OCI-LY7 (cell line): ENCODE measurements around the gene ITGAD. TPM values are rescaled to one million over a fixed set of nuclear protein-coding genes. Genes with fewer than 3 reads are reported as not detected.

Experiments
- BruUV-seq: library from RNA; stranded (reverse); fragments of 400-500 nt; replicated peaks from 2 replicates; lab custom pipeline; 2021; lab: Mats Ljungman, UMichigan
- CTCF ChIA-PET: fragments of 300-600 bp; sonication (Branson Sonifier 250); formaldehyde crosslinking; loops from one replicate; lab custom pipeline; 2022; ENCODE audit warnings: antibody characterized with exemption; ENCODE audit not compliant: unreplicated experiment; lab: Charles Lee
- POLR2A ChIA-PET: fragments of 300-600 bp; sonication (Branson Sonifier 250); formaldehyde crosslinking; loops from one replicate; lab custom pipeline; 2022; ENCODE audit warnings: antibody characterized with exemption; lab: Charles Lee
- DNase-seq: peaks from one replicate; pipeline ENCODE4 v3.0.0-alpha.2; 2015; ENCODE audit warnings: low spot score
- H2AFZ ChIP-seq: fragments of 200-600 bp; sonication (generic), shearing (Covaris generic); 2 replicates; pipeline ENCODE4 v1.6.1; 2014; ENCODE audit warnings: mild to moderate bottlenecking, antibody characterized with exemption, low read length, moderate library complexity
- H3K27ac ChIP-seq: fragments of 200-600 bp; sonication (generic); 2 replicates; pipeline ENCODE4 v1.5.1; 2014; ENCODE audit warnings: mixed run types, low read depth, mild to moderate bottlenecking, moderate library complexity, low read length, inconsistent platforms; ENCODE audit not compliant: poor library complexity, severe bottlenecking
- H3K36me3 ChIP-seq: fragments of 200-600 bp; sonication (generic); 2 replicates; pipeline ENCODE4 v1.6.1; 2014; ENCODE audit warnings: mild to moderate bottlenecking, antibody characterized with exemption, low read length, moderate library complexity, mixed read lengths; ENCODE audit not compliant: insufficient read depth
- H3K4me1 ChIP-seq: fragments of 200-600 bp; sonication (generic); 2 replicates; pipeline ENCODE4 v1.5.1; 2014; ENCODE audit warnings: mild to moderate bottlenecking, low read length; ENCODE audit not compliant: insufficient read depth, poor library complexity, severe bottlenecking
- H3K4me2 ChIP-seq: fragments of 200-600 bp; sonication (generic); 2 replicates; pipeline ENCODE4 v1.6.1; 2014; ENCODE audit warnings: mild to moderate bottlenecking, low read length
- H3K4me3 ChIP-seq: fragments of 200-600 bp; sonication (generic); 2 replicates; pipeline ENCODE4 v1.5.1; 2014; ENCODE audit warnings: mild to moderate bottlenecking, low read depth, low read length; ENCODE audit not compliant: poor library complexity, severe bottlenecking
- H3K79me2 ChIP-seq: fragments of 200-600 bp; sonication (generic); 2 replicates; pipeline ENCODE4 v1.6.1; 2016; ENCODE audit warnings: low read depth, mild to moderate bottlenecking, low read length, moderate library complexity, mixed read lengths; ENCODE audit not compliant: insufficient read depth
- H3K9me2 ChIP-seq: fragments of 200-600 bp; sonication (generic); 2 replicates; pipeline ENCODE4 v1.6.1; 2016; ENCODE audit warnings: mild to moderate bottlenecking, low read length, mixed read lengths; ENCODE audit not compliant: insufficient read depth
- H3K9me3 ChIP-seq: fragments of 200-600 bp; sonication (generic); 2 replicates; pipeline ENCODE4 v1.6.1; 2014; ENCODE audit warnings: mild to moderate bottlenecking, mixed run types, low read length, mixed read lengths
- H4K20me1 ChIP-seq: fragments of 200-600 bp; sonication (generic); 2 replicates; pipeline ENCODE4 v1.6.1; 2014; ENCODE audit warnings: mild to moderate bottlenecking, antibody characterized with exemption, low read length, moderate library complexity, mixed read lengths; ENCODE audit not compliant: insufficient read depth
- CTCF ChIP-seq: fragments of 200-600 bp; sonication (generic); conservative IDR thresholded peaks from 2 replicates; pipeline ENCODE4 v1.5.1; 2014; ENCODE audit warnings: mild to moderate bottlenecking, antibody characterized with exemption, low read length, moderate library complexity, mixed read lengths
- EZH2phosphoT487 ChIP-seq: fragments of 200-600 bp; sonication (generic); IDR thresholded peaks from 2 replicates; pipeline ENCODE4 v1.6.1; 2018; ENCODE audit warnings: low read depth, borderline replicate concordance, mild to moderate bottlenecking, mixed run types, antibody characterized with exemption, low read length, moderate library complexity, mixed read lengths
- intact Hi-C: fragments of 100-400 bp; cut with micrococcal nuclease; formaldehyde crosslinking; loops from one replicate; pipeline ENCODE4 v1.10.0; 2022; ENCODE audit not compliant: unreplicated experiment
- total RNA-seq, 2 experiments: library from RNA; depleted of rRNA in 1 of 2; stranded (reverse); fragments of >200 nt in 1 of 2; shearing (Covaris generic) in 1 of 2; gene quantifications; 2 replicates each; pipeline ENCODE4 v1.2.3, GENCODE V29; 2014 to 2022

The ITGAD gene
- total RNA-seq, 2 experiments from 2014 or later: not detected

GRCh38 chr16:31451201-31451600, 58.1 kb downstream of the ITGAD start:
- POLR2A ChIA-PET: no interaction called here
- TF ChIP-seq CTCF (no peak), EZH2phosphoT487 (no peak)
- CTCF ChIA-PET: no interaction called here
- H3K9me2 ChIP-seq: no peaks in the 10 kb centered on the region
- H3K4me3 ChIP-seq: no peak overlapping the region
- peaks cover 7% of the 10 kb centered on the region; the same call in 1 of the 2 replicates for H3K79me2 ChIP-seq
- intact Hi-C loops: loop anchor here (10.0 kb wide), 1 partner anchor 336 kb away; the partner anchor contains the start of gene KAT8
- H3K9me3 ChIP-seq: no peaks in the 10 kb centered on the region
- no peak overlapping the region for H2AFZ ChIP-seq
- peaks cover 6% of the 10 kb centered on the region; the same call in 1 of the 2 replicates for H3K36me3 ChIP-seq
- H3K4me2 ChIP-seq: no peak overlapping the region
- H3K4me1 ChIP-seq: peaks cover 12% of the 10 kb centered on the region
- peaks cover 8% of the 10 kb centered on the region for H4K20me1 ChIP-seq
- no peak overlapping the region for H3K27ac ChIP-seq
- no TSS peak for BruUV-seq
- DNase-seq: no peak

GRCh38 chr16:31451681-31452351, 58.7 kb downstream of the ITGAD start:
- Histone ChIP-seq H3K4me2 (no peak overlapping the region), H3K4me1 (peaks cover 16% of the 10 kb centered on the region), H3K36me3 (peaks cover 9% of the 10 kb centered on the region; the same call in 1 of the 2 replicates), H3K9me3 (no peaks in the 10 kb centered on the region), H2AFZ (no peak overlapping the region), H3K79me2 (peaks cover 12% of the 10 kb centered on the region; the same call in 1 of the 2 replicates), H3K9me2 (no peaks in the 10 kb centered on the region), H3K27ac (no peak overlapping the region), H3K4me3 (no peak overlapping the region), H4K20me1 (peaks cover 9% of the 10 kb centered on the region)
- intact Hi-C loops: loop anchor here (10.0 kb wide), 1 partner anchor 337 kb away; the partner anchor contains the start of gene KAT8
- TF ChIP-seq EZH2phosphoT487: no peak
- peak; percentile 67 for TF ChIP-seq CTCF
- ChIA-PET CTCF (no interaction called here), POLR2A (no interaction called here)
- no TSS peak for BruUV-seq
- peak; percentile 46 for DNase-seq

GRCh38 chr16:31452631-31453106, 59.5 kb downstream of the ITGAD start:
- POLR2A ChIA-PET: no interaction called here
- H3K9me3 ChIP-seq: no peaks in the 10 kb centered on the region
- H3K9me2 ChIP-seq: no peaks in the 10 kb centered on the region
- H2AFZ ChIP-seq: no peak overlapping the region
- H4K20me1 ChIP-seq: peaks cover 12% of the 10 kb centered on the region
- H3K36me3 ChIP-seq: peaks cover 13% of the 10 kb centered on the region; the same call in 1 of the 2 replicates
- intact Hi-C loops: loop anchor here (10.0 kb wide), 1 partner anchor 338 kb away; the partner anchor contains the start of gene KAT8
- CTCF ChIA-PET: no interaction called here
- no peak overlapping the region for H3K4me3 ChIP-seq
- peaks cover 25% of the 10 kb centered on the region for H3K4me1 ChIP-seq
- H3K27ac ChIP-seq: no peak overlapping the region
- no peak for TF ChIP-seq CTCF
- no peak for TF ChIP-seq EZH2phosphoT487
- DNase-seq: no peak
- no peak overlapping the region for H3K4me2 ChIP-seq
- H3K79me2 ChIP-seq: peaks cover 21% of the 10 kb centered on the region; the same call in 1 of the 2 replicates
- BruUV-seq: no TSS peak
